Brain microvascular endothelial cell (primary cell): Measurements from ENCODE around the gene PAQR4.

Experiments
- DNase-seq: peaks from one replicate; pipeline ENCODE4 v3.0.0-alpha.2; 2020
- H3K27ac ChIP-seq: fragments of 250-450 bp; sonication (Bioruptor Pico); 2 replicates; pipeline ENCODE4 v1.5.1; 2020; ENCODE audit warnings: mild to moderate bottlenecking, moderate library complexity
- H3K27me3 ChIP-seq: fragments of 250-450 bp; sonication (Bioruptor Pico); replicated peaks from 2 replicates; pipeline ENCODE4 v1.5.1; 2020; ENCODE audit warnings: mild to moderate bottlenecking
- H3K36me3 ChIP-seq: fragments of 250-450 bp; sonication (Bioruptor Pico); replicated peaks from 2 replicates; pipeline ENCODE4 v1.5.1; 2020; ENCODE audit warnings: mild to moderate bottlenecking
- H3K4me3 ChIP-seq: 2 replicates; pipeline ENCODE4 v1.5.1; 2011; ENCODE audit warnings: low read depth, mild to moderate bottlenecking, control low read depth, low read length, moderate library complexity
- in situ Hi-C: cut with HindIII; loops from 2 replicates; pipeline ENCODE4 v1.10.0; 2017; ENCODE audit warnings: low sequenced_read_pairs, low pct_ligation_motif_present
- TF ChIP-seq, protein P1 (sequence below): IDR thresholded peaks from 2 replicates; pipeline ENCODE4 v1.5.1; 2011; ENCODE audit warnings: low read depth, mild to moderate bottlenecking, moderate library complexity, low read length, control low read depth, inconsistent platforms; ENCODE audit errors: missing control alignments

The PAQR4 gene

DNA sequence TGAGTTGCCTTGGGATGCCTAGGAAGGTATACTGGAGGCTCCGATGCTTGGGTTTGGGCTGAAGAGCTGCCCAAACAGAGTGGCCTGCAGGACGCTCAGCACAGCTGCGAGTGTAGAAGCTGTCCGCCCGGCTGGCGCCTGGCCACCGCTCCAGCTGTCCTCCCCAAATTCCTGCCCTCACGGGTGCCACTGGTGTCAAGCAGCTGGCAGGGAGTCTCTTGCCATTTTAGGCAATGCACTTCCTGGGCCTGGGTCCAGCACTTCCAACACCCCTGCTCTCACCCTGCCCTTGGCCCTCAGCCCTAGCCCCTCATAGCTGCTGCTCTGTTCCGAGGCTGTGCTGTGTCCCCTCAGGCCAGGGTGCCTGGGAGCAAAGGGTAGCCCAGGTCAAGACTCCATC is 16.3 kb downstream of the PAQR4 start:
- TF ChIP-seq, protein P1, sequence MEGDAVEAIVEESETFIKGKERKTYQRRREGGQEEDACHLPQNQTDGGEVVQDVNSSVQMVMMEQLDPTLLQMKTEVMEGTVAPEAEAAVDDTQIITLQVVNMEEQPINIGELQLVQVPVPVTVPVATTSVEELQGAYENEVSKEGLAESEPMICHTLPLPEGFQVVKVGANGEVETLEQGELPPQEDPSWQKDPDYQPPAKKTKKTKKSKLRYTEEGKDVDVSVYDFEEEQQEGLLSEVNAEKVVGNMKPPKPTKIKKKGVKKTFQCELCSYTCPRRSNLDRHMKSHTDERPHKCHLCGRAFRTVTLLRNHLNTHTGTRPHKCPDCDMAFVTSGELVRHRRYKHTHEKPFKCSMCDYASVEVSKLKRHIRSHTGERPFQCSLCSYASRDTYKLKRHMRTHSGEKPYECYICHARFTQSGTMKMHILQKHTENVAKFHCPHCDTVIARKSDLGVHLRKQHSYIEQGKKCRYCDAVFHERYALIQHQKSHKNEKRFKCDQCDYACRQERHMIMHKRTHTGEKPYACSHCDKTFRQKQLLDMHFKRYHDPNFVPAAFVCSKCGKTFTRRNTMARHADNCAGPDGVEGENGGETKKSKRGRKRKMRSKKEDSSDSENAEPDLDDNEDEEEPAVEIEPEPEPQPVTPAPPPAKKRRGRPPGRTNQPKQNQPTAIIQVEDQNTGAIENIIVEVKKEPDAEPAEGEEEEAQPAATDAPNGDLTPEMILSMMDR: no peak
- Histone ChIP-seq H3K27ac (no peak overlapping the region), H3K36me3 (no peaks in the 10 kb centered on the region), H3K27me3 (peaks cover 2% of the 10 kb centered on the region), H3K4me3 (no peak overlapping the region)
- in situ Hi-C loops: no loop called here
- no peak for DNase-seq

DNA sequence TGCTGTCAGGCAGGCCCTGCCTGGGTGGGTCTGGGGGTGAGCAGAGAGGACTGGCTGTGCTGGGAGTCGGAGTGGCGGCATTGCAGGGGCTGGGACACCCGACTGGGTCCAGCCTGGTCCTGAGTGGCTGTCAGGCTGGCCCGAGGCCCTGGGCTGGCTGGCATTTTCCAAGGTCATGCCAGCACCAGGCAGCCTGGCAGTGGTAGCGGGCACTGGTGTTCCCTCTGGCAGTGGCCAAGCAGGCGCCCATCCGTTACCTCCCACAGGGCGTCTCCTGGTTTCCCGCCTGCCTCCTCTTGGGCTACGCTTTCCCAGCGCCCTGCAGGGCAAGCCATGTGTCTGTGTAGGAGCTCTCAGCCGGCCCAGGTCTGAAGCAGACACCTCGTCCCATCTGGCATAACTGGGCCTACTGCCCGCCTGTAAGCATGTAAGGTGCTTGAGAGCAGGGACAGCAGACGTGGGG is 16.8 kb downstream of the PAQR4 start:
- DNase-seq: no peak
- Histone ChIP-seq H3K27ac (no peak overlapping the region), H3K27me3 (peaks cover 2% of the 10 kb centered on the region), H3K4me3 (no peak overlapping the region), H3K36me3 (no peaks in the 10 kb centered on the region)
- TF ChIP-seq, protein P1: no peak
- in situ Hi-C loops: no loop called here

DNA sequence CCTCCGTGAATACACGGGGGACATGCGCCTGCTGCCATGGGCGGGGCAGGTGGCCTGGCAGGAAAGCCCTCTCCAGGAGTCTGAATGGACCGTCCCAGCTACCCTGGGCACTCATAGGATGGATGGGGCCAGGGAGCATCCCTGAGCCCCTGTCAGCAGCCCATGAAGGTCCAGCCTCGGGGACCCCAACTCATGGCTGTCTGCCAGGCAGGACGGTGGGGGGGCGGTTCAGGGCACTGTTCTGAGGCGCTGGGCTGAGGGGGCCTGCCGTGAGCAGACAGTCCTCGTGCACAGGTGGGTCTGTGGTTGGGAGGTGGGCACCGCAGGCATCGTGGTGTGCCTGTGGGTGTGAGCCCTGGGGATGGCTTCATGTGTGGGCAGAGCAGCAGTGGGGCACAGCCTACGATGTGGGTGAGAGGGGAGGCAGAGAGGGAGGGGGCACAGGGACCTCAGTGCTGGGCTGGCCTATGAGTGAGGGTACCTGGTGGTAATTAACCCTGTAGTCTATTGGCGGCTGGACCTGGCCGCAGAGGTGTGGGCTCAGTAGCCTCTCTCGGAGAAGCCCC is 17.6 kb downstream of the PAQR4 start:
- TF ChIP-seq, protein P1: no peak
- Histone ChIP-seq H3K4me3 (no peak overlapping the region), H3K36me3 (no peaks in the 10 kb centered on the region), H3K27me3 (peaks cover 2% of the 10 kb centered on the region), H3K27ac (no peak overlapping the region)
- DNase-seq: no peak
- in situ Hi-C loops: no loop called here

DNA sequence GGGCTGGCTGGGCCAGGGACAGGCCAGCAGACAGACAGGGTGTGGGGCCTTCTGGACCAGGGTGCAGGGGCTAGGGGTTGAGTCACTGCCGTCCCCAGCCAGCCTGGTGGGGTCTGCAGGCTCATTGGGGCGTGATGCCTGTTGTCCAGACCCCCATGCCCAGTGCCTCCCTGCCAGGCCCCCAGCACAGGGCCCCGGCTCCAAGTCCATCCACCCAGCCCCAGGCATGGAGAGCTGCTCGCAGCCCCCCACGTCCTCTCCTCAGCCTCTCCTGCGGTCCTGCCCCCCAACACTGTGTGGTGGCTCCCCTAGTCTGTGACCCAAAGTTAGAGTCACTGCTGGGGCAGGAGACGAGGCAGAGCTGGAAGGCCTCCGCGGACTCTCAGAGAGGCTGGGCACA is 18.1 kb downstream of the PAQR4 start:
- Histone ChIP-seq H3K4me3 (no peak overlapping the region), H3K27ac (no peak overlapping the region), H3K27me3 (peaks cover 2% of the 10 kb centered on the region), H3K36me3 (no peaks in the 10 kb centered on the region)
- no peak for DNase-seq
- TF ChIP-seq, protein P1: no peak
- in situ Hi-C loops: no loop called here

- Histone ChIP-seq H3K4me3 (no peak overlapping the region), H3K27me3 (peaks cover 2% of the 10 kb centered on the region), H3K36me3 (no peaks in the 10 kb centered on the region), H3K27ac (no peak overlapping the region)
- in situ Hi-C loops: no loop called here
- TF ChIP-seq, protein P1: no peak
- no peak for DNase-seq
Measured at GRCh38 chr16:2987833-2988232, 18.7 kb downstream of the PAQR4 start.

- DNase-seq: no peak
- TF ChIP-seq, protein P1: no peak
- no peak overlapping the region for H3K4me3 ChIP-seq
- peaks cover 2% of the 10 kb centered on the region for H3K27me3 ChIP-seq
- no peaks in the 10 kb centered on the region for H3K36me3 ChIP-seq
- no peak overlapping the region for H3K27ac ChIP-seq
- in situ Hi-C loops: no loop called here
Measured at GRCh38 chr16:2988590-2989099, 19.5 kb downstream of the PAQR4 start.
